IPS-18a (cell line): ENCODE results near the gene NDUFB10.

ENCODE experiments used
- H3K27ac ChIP-seq: one replicate; pipeline ENCODE4 v1.5.1; 2013; ENCODE audit warnings: low read length
- H3K27me3 ChIP-seq: one replicate; pipeline ENCODE4 v1.6.1; 2013; ENCODE audit warnings: mild to moderate bottlenecking, low read length; ENCODE audit not compliant: control insufficient read depth, insufficient read depth
- H3K36me3 ChIP-seq: one replicate; pipeline ENCODE4 v1.6.1; 2013; ENCODE audit warnings: low read depth, low read length; ENCODE audit not compliant: control insufficient read depth
- H3K4me1 ChIP-seq: one replicate; pipeline ENCODE4 v1.6.1; 2013; ENCODE audit warnings: low read depth, low read length; ENCODE audit not compliant: control insufficient read depth
- H3K4me3 ChIP-seq: one replicate; pipeline ENCODE4 v1.5.1; 2013; ENCODE audit warnings: low read length
- H3K9ac ChIP-seq: one replicate; pipeline ENCODE4 v1.6.1; 2013; ENCODE audit warnings: mild to moderate bottlenecking, low read length, moderate library complexity
- H3K9me3 ChIP-seq: one replicate; pipeline ENCODE4 v1.6.1; 2013; ENCODE audit warnings: low read depth, low read length; ENCODE audit not compliant: control insufficient read depth

NDUFB10 gene

GRCh38 chr16:1959269-1960039, at the start of gene NDUFB10:
TSS of gene NDUFB10 (plus strand) at chr16:1959538. CDS start at chr16:1959625, 87 bp downstream.
- no peaks in the 10 kb centered on the region for H3K9me3 ChIP-seq
- no peaks in the 10 kb centered on the region for H3K27me3 ChIP-seq
- peaks cover 10% of the 10 kb centered on the region for H3K4me1 ChIP-seq
- peaks cover 30% of the 10 kb centered on the region for H3K36me3 ChIP-seq
- H3K4me3 ChIP-seq, result peak within 1 kb of the TSS; percentile 83
- H3K27ac ChIP-seq, result no peak within 1 kb of the TSS
- peak within 1 kb of the TSS; percentile 88 for H3K9ac ChIP-seq

GRCh38 chr16:1909561-1910231, 49.6 kb upstream of the NDUFB10 start:
- H3K27ac ChIP-seq, result no peak overlapping the region
- H3K4me1 ChIP-seq, result peaks cover 5% of the 10 kb centered on the region
- no peak overlapping the region for H3K4me3 ChIP-seq
- peaks cover 8% of the 10 kb centered on the region for H3K27me3 ChIP-seq
- H3K36me3 ChIP-seq, result no peaks in the 10 kb centered on the region
- no peaks in the 10 kb centered on the region for H3K9me3 ChIP-seq
- H3K9ac ChIP-seq, result no peak overlapping the region

GRCh38 chr16:1911467-1912214, 47.7 kb upstream of the NDUFB10 start:
- Histone ChIP-seq H3K27me3 (peaks cover 28% of the 10 kb centered on the region), H3K9me3 (no peaks in the 10 kb centered on the region), H3K4me3 (no peak overlapping the region), H3K4me1 (peaks cover 8% of the 10 kb centered on the region), H3K27ac (no peak overlapping the region), H3K9ac (no peak overlapping the region), H3K36me3 (no peaks in the 10 kb centered on the region)

GRCh38 chr16:1912215-1912543, 47.2 kb upstream of the NDUFB10 start:
- Histone ChIP-seq H3K4me3 (no peak overlapping the region), H3K27ac (no peak overlapping the region), H3K36me3 (no peaks in the 10 kb centered on the region), H3K9ac (no peak overlapping the region), H3K4me1 (peaks cover 14% of the 10 kb centered on the region), H3K27me3 (peaks cover 33% of the 10 kb centered on the region), H3K9me3 (no peaks in the 10 kb centered on the region)

GRCh38 chr16:1913327-1914083, 45.8 kb upstream of the NDUFB10 start:
- Histone ChIP-seq H3K9ac (no peak overlapping the region), H3K9me3 (no peaks in the 10 kb centered on the region), H3K4me3 (no peak overlapping the region), H3K36me3 (no peaks in the 10 kb centered on the region), H3K27me3 (peaks cover 43% of the 10 kb centered on the region), H3K4me1 (peaks cover 16% of the 10 kb centered on the region), H3K27ac (no peak overlapping the region)

GRCh38 chr16:1914084-1914608, 45.2 kb upstream of the NDUFB10 start:
- H3K9me3 ChIP-seq, result no peaks in the 10 kb centered on the region

GRCh38 chr16:1914988-1915387, 44.4 kb upstream of the NDUFB10 start:
- Histone ChIP-seq H3K27me3 (peaks cover 58% of the 10 kb centered on the region), H3K27ac (no peak overlapping the region), H3K9ac (no peak overlapping the region), H3K4me3 (no peak overlapping the region), H3K4me1 (peaks cover 16% of the 10 kb centered on the region), H3K9me3 (no peaks in the 10 kb centered on the region), H3K36me3 (no peaks in the 10 kb centered on the region)

More at GRCh38 chr16:1914084-1914608, 45.2 kb upstream of the NDUFB10 start:
- Histone ChIP-seq H3K36me3 (no peaks in the 10 kb centered on the region), H3K4me3 (no peak overlapping the region), H3K4me1 (peaks cover 16% of the 10 kb centered on the region), H3K9ac (no peak overlapping the region), H3K27ac (no peak overlapping the region), H3K27me3 (peaks cover 49% of the 10 kb centered on the region)

GRCh38 chr16:1915732-1916639, 43.4 kb upstream of the NDUFB10 start:
- Histone ChIP-seq H3K4me1 (peaks cover 22% of the 10 kb centered on the region), H3K9me3 (no peaks in the 10 kb centered on the region), H3K27ac (no peak overlapping the region), H3K27me3 (peaks cover 68% of the 10 kb centered on the region), H3K4me3 (no peak overlapping the region), H3K36me3 (no peaks in the 10 kb centered on the region), H3K9ac (no peak overlapping the region)

- H3K27ac ChIP-seq, result no peak overlapping the region
- H3K9ac ChIP-seq, result no peak overlapping the region
- no peaks in the 10 kb centered on the region for H3K36me3 ChIP-seq
- peaks cover 74% of the 10 kb centered on the region for H3K27me3 ChIP-seq
- peak overlapping the region; percentile 16 for H3K4me3 ChIP-seq
- no peaks in the 10 kb centered on the region for H3K9me3 ChIP-seq
- peaks cover 22% of the 10 kb centered on the region for H3K4me1 ChIP-seq
Measured at GRCh38 chr16:1916640-1916990, 42.7 kb upstream of the NDUFB10 start.

GRCh38 chr16:1917056-1917664, 42.2 kb upstream of the NDUFB10 start:
- H3K4me1 ChIP-seq, result peaks cover 22% of the 10 kb centered on the region
- H3K27me3 ChIP-seq, result peaks cover 76% of the 10 kb centered on the region
- H3K9me3 ChIP-seq, result no peaks in the 10 kb centered on the region
- H3K27ac ChIP-seq, result no peak overlapping the region
- no peaks in the 10 kb centered on the region for H3K36me3 ChIP-seq
- H3K9ac ChIP-seq, result no peak overlapping the region
- H3K4me3 ChIP-seq, result peak overlapping the region; percentile 16
